Stimulated activated CD8-positive, alpha-beta memory T cell treated with anti-CD3 and anti-CD28 coated beads, Interleukin-4, amount 100 ng/mL, for 24 hours (primary cell): ENCODE data around the gene UBAC1.
"Not testable (repeated sequence)": the region's sequence is repeated elsewhere in the genome, so short reads cannot be mapped to it uniquely, and the experiment has no call there.

Experiments used
- DNase-seq: peaks from one replicate; pipeline ENCODE4 v3.0.0-alpha.2; 2020; ENCODE audit warnings: low read depth

The UBAC1 gene

DNA sequence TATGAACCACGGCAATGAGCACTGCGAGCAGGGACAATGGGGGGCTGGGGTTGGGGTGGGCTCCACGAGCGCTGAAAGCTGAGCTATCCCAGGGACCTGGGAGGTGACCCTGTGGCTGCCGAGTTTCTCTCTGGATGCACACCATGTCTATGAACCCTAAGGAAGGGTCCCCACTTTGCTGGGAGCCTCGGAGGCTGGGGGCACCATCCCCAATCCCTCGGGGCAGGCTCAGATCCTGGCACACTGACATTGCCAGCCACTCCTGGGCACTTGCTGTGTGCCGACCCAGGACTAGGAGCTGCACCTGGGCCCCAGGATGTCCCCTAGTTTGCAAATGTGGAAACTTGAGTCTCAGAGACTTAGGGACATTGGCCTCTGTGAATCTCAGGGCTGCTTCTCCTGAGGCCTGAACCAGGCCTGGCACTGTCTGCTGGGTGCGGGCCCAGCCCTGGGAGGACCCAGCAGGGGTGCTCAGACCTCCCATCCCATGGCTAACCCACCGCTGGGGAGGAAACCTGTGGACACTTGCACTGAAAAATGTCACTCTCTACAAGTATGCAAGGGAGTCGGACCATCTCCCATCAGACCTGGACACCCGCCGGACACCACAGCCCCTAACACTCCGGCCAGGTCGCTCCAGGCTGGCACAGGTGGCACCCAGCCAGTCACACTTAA is 40.8 kb downstream of the UBAC1 start:
- DNase-seq, result no peak

DNA sequence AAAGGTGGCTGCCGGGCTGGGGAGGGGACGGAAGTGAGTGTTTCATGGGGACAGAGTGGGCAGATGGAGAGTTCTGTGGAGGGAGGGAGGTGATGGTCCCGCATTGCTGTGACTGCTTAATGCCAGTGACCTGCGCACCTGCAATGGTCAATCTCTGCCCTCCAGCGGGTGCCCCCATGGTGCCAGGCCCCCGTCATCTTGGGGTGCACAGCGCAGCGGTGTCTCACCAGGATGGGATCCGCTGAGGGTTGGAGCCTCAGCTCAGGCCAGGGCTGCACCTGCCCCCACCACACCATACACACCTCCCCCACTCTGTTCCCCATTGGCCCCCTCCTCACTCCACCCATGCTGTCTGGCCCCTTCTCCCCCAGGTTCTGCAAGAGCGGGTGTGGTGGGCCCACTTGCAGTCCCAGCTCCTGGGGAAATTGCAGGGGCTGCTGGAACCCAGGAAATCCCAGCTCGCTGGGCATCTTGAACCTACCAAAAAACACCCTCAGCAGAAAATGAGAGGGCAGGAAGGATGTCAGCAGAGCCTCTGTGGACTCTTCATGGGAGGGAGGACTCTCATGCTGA is 41.8 kb downstream of the UBAC1 start:
- no peak for DNase-seq

DNA sequence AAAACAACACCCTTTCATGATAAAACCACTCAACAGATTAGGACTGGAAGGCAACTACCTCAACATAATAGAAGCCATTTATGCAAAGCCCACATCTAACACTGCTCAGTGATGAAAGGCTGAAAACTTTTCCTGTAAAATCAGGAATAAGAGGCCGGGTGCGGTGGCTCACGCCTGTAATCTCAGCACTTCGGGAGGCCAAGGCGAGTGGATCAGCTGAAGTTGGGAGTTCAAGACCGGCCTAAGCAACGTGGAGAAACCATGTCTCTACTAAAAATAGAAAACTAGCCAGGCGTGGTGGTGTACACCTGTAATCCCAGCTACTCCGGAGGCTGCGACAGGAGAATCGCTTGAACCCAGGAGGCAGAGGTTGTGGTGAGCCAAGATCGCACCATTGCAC is 44.9 kb downstream of the UBAC1 start:
- not testable (repeated sequence) for DNase-seq

DNA sequence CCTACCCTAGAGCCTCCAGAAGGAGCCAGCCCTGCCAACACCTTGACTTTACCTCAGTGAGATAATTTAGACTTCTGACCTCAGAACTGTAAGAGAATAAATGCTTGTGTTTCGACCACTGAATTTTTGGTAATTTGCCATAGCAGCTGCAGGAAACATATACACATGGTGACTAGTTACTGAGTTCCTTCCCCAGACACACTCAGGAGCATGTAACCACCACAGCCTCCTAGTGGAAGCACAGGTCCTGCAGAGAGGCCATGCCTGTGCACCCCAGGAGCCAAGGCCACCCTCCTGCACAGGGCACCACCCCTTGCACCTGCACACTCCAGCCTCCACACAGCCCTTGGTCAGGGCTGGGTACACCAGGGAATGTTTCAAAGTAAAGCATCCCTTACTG is 46.3 kb downstream of the UBAC1 start:
- DNase-seq, result no peak

DNA sequence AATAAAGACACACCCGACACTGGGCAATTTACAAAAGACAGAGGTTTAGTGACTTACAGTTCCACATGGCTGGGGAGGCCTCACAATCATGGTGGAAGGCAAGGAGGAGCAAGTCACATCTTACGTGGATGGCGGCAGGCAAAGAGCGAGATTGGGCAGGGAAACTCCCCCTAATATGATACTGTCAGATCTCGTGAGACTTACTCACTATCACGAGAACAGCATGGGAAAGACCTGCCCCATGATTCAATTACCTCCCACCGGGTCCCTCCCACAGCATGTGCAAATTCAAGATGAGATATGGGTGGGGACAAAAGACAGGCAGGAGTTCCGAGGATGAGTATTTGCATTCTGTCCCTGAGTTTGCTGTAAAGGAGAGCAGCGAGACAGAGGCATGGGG is 49.9 kb downstream of the UBAC1 start:
- DNase-seq, result not testable (repeated sequence)

DNA sequence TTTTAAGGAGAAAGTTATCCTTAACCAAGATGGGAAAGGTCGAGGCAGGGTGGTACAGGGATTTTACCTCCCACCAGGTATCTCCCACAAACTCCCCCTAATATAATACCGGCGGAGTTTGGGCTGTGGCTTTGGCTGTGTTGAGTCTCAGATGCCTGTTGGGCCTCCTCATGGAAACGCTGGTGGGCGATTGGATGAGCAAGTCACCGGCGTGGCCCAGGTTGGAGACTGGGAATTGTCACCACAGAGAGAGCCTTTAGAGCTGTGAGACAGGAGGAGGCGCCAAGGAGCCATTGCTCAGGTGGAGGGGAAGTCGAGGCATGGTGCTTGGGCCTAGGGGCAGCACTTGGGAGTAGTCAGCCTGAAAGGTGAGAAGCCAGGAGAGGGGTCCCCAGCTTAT is 50.4 kb downstream of the UBAC1 start:
- no peak for DNase-seq

DNA sequence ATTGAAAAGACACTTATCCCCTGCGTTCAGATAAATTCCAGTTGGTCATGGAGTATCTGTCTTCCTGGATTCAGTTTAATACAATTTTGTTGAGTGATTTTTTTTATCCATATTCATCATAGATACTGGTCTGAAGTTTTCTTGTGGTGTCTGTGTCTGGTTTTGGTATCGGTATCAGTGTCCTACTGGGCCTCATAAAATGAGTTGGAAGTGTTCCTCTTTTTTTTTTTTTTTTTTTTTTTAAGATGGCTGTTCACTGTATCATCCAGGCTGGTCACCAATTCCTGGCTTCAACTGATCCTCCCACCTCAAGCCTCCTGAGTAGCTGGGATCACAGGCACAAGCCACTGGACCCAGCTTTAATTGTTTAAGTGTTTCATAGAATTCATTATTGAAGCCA is 51.0 kb downstream of the UBAC1 start:
- no peak for DNase-seq

DNA sequence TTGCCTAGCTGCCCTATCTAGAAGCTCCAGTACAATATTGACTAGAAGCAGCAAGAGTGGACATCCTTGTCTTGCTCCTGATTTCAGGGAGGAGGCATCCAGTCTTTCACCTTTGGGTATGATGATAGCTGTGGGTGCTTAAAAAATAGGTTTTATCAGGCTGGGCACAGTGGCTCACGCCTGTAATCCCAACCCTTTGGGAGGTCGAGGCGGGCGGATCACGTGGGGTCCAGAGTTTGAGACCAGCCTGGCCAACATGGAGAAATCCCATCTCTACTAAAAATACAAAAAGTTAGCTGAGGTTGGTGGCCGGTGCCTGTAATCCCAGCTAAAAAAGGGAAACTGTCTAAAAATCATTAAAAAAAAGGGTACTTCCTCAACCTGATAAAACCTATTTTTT is 51.8 kb downstream of the UBAC1 start:
- no peak for DNase-seq

DNA sequence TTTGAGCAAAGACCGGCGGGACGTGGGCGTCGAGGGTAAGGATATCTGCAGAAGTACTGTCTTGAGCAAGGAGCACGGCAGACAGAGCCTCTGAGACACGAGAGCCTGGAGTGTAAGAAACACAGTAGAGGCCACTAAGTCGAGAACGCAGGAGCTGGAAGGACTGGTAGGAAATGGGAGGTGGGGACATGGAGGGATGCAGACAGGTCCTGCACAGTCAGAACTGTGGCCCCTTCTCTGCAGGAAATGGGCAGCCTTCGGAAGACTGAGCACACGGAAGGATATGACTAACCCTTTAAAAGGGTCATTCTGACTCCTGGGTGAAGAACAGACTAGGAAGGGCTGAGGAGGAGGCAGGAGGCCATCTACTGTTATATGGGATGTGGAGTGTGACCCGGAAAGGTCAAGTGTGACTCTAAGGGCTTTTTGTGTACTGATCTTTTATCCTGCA is 52.4 kb downstream of the UBAC1 start:
- DNase-seq, result no peak

DNA sequence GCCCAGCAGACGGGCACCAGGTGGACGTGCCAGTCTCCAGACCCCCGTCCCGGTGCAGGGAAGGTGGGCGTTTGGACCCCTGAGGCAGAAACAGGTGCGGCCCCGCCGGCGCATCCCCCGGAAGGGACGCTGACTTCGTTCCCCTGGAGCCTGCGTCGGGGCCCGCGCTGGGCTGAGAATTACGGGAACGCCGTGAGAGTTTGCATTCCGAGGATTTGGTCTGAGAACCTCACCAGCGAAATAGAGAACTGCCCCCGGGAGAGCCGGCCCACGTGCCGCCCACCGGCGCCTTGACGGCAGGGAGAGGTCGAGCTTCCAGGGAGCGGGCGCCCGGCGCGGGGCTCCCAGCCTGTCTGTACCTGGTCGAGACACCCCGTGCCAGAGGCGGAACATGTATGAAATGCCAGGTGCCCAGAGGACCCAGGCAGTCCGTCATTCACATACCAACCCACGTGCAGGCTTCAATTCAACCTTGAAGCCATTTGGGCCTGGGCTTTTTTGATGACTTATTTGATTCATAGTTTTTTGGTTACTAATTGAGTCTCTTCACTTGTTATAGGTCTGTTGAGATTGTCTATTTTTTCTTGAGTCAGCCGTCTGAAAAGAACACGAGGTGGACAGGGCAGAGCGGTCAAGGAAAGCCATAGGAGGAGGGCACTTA is 53.0 kb downstream of the UBAC1 start:
- no peak for DNase-seq

DNA sequence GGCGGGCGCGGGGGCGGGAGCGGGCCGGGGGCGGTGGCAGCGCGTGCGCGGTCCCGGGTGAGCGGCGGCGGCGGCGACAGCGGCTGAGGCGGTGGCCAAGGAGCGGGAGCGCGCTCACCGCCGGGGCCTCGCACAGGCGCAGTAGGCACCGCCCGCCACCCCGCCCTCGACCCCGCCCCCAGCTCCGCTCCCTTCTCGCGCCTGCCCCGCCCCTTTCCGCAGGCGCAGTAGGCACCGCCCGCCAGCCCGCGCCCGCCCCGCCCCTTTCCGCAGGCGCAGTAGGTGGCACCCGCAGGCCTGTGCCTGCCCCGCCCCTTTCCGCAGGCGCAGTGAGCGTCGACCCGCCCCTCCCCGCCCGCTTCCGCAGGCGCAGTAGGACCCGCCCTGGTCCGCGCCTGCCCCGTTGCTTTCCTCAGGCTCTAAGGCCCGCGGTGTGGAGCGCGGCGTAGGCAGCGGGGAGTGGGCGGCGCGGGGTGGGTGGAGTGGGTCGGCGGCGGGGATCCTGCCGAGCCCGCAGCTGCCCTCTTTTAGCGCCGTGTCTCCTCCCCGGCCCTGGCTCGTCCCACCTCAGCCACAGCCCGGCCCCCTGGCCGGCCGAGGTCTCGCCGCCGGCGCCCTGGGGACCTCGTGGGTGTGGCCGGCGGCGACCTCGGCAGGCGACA is 53.6 kb downstream of the UBAC1 start, which contains the start of gene CAMSAP1:
Gene CAMSAP1 (minus strand): TSS at position 116 of the 662 bp plus-strand sequence. CDS start 387 bp downstream, outside the sequence.
- DNase-seq, result peak; percentile 90

DNA sequence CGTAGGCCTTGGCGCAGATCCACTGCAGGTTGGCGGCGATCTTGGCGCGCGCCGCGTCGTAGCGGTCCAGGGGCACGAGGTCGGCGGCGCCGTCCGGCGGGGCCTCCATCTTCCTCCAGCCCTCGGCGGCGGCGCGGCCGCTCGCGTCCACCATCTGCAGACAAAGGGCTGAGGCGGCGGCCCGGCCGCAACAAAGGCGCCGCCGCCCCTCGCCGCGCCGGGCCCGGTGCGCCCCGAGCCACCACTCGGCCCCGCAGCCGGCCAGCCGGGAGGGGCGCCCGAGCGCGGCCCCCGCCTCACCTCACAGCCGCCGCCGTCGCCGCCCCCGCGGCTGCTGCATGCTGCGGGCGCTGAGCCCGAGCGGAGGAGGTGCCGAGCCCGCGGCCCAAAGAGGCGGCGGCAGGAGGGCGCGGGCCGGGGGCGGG is 54.2 kb downstream of the UBAC1 start:
- DNase-seq, result no peak

DNA sequence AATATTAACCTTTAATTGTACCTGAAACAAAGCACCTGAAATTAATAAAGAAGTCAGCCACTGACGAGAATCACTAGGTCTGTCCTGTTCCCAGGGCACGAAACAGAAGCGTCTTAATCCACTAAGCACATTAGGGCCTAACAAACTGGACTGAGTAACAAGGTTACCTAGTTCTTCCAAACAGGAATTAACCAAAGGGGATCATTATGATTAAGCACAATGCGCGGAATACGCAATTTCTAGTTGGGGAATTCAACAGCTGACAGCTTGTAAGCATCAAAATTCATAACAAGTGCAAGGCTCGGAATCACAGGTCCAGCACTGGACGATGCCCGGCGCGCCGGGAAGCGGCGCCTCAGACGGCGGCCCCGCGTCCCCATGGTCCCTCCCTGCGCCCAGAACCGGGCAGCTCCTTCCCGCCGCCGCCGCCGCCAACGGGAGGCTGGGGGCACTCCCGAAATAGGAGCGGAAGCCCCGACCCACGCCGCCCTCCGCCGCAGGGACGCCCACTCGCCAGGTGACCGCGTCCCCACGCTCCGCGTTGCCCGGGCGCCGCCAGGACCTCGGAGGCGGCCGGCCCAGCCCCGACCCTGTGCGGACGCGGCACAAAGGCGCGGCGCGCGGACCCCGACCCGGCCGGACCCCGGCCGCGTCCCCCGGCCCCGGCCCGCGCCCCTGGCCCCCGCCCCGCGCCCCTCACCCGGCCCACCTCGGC is 54.7 kb downstream of the UBAC1 start:
- DNase-seq, result no peak

DNA sequence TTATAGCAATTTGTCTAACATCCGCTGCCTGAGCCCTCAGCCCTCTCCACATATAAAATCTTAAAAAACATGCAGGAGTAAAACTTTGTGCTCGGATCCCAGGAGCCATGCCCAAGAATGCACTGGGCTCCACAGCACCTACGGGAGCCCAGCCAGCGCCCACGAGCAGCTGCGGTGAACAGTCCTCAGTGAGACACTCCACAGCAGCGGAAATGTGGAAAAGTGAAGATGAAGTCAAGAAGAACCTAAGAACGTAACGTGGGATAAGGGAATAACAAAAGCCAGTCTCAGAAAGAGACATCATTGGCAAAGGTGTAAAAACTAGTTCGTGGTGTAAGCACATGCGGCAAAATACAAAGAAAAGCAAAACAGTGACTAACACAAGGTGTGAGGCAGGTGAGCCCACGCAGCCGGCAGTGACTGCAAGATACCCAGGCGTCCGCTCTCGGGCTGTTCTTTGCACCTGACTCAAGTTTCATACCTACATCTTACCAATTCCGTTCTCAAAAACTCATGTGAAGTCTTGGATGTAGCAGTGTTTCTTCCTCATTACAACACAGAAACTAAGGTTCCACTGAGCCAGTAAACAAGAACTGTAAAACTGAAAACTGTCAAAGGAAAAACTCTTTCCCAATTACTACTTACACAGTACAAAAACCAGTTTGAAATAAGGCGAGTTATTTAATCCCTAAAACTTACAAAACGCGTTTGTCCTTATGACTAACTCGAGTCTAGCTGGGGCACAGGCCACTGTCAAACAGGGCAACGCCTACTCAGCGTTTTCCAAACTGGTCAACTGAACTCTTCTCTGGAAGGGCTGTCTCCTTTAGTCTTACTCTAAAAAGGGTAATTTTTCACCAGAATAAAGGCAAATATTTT is 55.6 kb downstream of the UBAC1 start:
- peak; percentile 41 for DNase-seq

DNA sequence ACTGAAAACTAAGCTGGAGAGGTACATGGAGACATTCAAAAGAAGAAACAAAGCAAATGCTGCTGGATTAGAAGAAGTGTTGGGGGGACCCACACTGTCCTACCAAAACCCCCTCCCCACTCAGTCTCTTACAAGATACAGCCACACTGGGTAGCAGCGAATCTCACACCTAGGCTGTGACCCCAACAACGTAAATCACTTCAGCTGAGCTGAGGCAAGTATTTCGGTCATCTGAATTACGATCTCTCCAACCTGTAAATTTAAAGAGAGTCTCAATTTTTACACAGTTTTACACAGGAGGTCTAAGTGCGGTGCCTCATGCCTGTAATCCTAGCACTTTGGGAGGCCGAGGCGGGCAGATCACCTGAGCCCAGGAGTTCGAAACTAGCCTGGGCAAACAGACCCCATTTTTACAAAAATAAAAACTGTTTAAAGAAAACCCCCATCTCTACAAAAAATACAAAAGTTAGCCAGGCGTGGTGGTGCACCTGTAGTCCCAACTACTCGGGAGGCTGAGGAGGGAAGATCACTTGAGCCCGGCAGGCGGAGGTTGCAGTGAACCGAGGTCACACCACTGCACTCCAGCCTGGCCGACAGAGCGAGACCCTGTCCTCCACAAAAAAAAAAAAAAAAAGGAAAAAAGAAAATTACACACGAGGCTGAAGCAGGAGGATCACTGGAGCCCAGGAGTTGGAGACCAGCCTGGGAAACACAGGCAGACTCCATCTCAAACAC is 57.2 kb downstream of the UBAC1 start:
- no peak for DNase-seq

DNA sequence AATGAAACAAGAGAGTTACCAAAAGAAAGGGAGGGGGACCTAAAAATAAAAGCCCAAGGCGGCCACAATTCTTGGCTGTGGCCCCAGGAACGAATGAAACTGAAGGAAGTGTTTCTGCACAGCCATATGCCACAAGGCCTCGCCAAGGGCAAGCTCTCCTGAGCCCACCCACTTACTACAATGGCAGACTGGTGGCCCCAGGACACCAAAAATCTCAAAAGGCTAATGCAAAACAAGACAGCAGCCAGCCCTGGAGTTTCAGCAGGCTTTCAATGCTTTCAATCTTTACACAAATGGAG is 57.9 kb downstream of the UBAC1 start:
- no peak for DNase-seq

DNA sequence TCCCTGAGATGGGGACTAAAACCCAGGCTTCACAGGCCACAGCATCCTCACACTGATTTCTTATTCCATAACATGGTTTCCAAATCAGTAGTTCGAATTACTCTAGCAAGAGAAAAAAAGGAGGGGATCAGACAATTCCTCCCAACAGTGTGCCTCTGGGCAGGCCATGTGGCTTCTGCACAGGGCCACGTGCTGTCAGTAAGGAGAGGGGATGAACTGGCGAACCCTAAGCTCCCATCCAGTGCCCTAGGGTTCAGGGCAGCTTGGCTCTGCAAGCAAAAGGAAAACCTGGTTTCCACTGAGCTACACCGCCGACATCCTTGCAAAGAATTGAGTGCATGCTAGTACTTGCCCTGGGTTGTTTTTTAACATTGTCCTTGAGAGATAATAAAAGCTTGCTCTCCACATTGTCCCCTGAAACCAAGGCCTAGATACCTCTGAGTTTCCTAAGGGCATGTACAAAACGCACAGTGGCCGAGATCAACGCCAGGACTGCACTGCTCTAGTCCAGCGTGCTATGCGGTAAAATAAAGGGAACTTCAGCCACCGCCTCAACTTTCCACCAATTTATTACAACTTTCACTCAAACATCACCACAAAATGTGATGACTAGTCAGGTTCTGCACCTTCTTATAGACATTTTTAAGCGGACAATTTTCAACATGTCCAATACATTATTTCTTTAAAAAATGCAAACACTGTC is 58.4 kb downstream of the UBAC1 start:
- no peak for DNase-seq

DNA sequence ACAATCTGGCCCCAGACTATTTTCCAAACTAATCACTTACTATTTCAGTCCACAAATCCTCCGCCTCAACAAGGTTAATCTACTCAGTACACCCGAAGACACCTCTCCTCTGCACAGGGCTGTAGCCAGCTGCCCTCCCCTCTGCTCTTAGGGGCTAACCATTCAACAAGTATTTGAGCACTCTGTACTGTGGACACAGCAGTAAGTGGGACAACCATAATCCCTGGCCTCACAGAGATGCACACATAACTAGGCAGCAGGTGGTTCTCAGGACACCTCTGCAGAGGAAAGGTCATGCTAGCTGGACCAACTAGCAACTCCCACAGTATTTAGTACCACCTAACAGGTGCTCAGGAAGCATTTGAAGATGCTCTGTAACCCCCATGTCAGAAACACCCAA is 59.3 kb downstream of the UBAC1 start:
- DNase-seq, result no peak

DNA sequence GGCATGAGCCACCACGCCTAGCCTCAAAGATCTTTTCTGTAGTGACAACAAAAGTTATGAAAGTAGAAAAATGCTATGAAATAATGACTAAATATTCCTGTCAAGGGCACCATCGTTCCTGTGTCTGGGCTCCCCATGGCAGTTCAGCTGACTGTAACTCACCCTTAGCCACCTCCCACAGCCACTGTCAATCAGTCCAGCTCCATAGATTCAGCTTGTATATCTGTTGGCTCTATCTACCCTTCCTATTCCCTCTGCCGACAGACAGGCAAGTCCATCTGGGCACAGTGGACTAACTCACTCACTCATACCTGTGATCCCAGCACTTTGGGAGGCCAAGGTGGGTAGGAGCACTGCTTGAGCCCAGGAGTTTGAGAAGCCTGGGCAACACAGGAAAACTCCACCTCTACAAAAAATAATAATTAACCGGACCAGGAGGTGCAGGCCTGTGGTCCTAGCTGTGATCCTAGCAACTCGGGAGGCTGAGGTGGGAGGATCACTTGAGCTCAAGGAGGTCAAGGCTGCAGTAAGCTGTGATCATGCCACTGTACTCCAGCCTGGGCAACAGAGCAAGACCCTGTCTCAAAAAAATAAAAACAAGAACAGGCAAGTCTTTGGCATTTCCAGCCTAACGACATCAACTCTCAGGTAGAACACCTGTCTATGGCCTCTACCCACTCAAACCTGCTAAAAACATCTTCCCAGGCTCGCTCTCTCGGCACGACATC is 60.0 kb downstream of the UBAC1 start:
- DNase-seq, result no peak
